GM21786 (cell line): ENCODE measurements around the gene CHST3.
"Not testable (repeated sequence)": the region's sequence is repeated elsewhere in the genome, so short reads cannot be mapped to it uniquely, and the experiment has no call there.

Experiments
- ATAC-seq: cut with Tn5 transposase; IDR thresholded peaks from one replicate; pipeline ENCODE4 v1.9.1; 2021; ENCODE audit not compliant: unreplicated experiment

The CHST3 gene

GRCh38 chr10:71964098-71964742 is at the start of gene CHST3:
TSS of gene CHST3 (plus strand) at chr10:71964395. CDS start at chr10:72005843, 41,448 bp downstream.
- no peak for ATAC-seq

GRCh38 chr10:71916827-71917226 is 47.4 kb upstream of the CHST3 start:
- no peak for ATAC-seq

GRCh38 chr10:71918992-71919391 is 45.2 kb upstream of the CHST3 start:
- no peak for ATAC-seq

- ATAC-seq = not testable (repeated sequence)
Measured at GRCh38 chr10:71919956-71920539, 44.1 kb upstream of the CHST3 start.

- no peak for ATAC-seq
Measured at GRCh38 chr10:71920540-71921323, 43.5 kb upstream of the CHST3 start.

GRCh38 chr10:71921324-71922027 is 42.7 kb upstream of the CHST3 start:
- ATAC-seq = no peak

GRCh38 chr10:71923138-71923692 is 41.0 kb upstream of the CHST3 start:
- no peak for ATAC-seq

GRCh38 chr10:71924771-71925170 is 39.4 kb upstream of the CHST3 start:
- no peak for ATAC-seq

- ATAC-seq = no peak
Measured at GRCh38 chr10:71927159-71927558, 37.0 kb upstream of the CHST3 start.

GRCh38 chr10:71927776-71928592 is 36.2 kb upstream of the CHST3 start:
- no peak for ATAC-seq

- ATAC-seq = no peak
Measured at GRCh38 chr10:71931295-71931694, 32.9 kb upstream of the CHST3 start.

- no peak for ATAC-seq
Measured at GRCh38 chr10:71933651-71934050, 30.5 kb upstream of the CHST3 start.

- ATAC-seq = no peak
Measured at GRCh38 chr10:71938211-71938610, 26.0 kb upstream of the CHST3 start.

GRCh38 chr10:71939304-71939703 is 24.9 kb upstream of the CHST3 start:
- no peak for ATAC-seq

- ATAC-seq = no peak
Measured at GRCh38 chr10:71939861-71940474, 24.2 kb upstream of the CHST3 start.

GRCh38 chr10:71940752-71941151 is 23.4 kb upstream of the CHST3 start:
- ATAC-seq = no peak

GRCh38 chr10:71941318-71941717 is 22.9 kb upstream of the CHST3 start:
- no peak for ATAC-seq

- no peak for ATAC-seq
Measured at GRCh38 chr10:71945819-71946474, 18.2 kb upstream of the CHST3 start.

- no peak for ATAC-seq
Measured at GRCh38 chr10:71946700-71947099, 17.5 kb upstream of the CHST3 start.
